HepG2 (cell line): ENCODE measurements around the gene RABIF. TPM values are rescaled to one million over a fixed set of nuclear protein-coding genes. Genes with fewer than 3 reads are reported as not detected.

ENCODE experiments used
- ATAC-seq: fragments of 200-7000 bp; cut with Tn5 transposase; 3 replicates; pipeline ENCODE4 v1.9.1; 2020; ENCODE audit warnings: mild to moderate bottlenecking, moderate library complexity
- BruUV-seq: library from RNA; stranded (reverse); fragments of 400-500 nt; replicated peaks from 2 replicates; lab custom pipeline; 2021; lab: Mats Ljungman, UMichigan
- CTCF ChIA-PET: fragments of 300-600 bp; formaldehyde crosslinking; extraction: SDS; loops from one replicate; lab custom pipeline; 2021; ENCODE audit warnings: low total read pairs, inconsistent platforms, low intra/inter-chr PET ratio; lab: Yijun Ruan, JAX
- POLR2A ChIA-PET: fragments of 350-600 bp; sonication (Branson Sonifier 250); formaldehyde crosslinking; loops from one replicate; lab custom pipeline; 2020; ENCODE audit warnings: antibody characterized with exemption, inconsistent platforms; lab: Yijun Ruan, JAX
- DNase-seq: peaks from one replicate; pipeline ENCODE4 v3.0.0-alpha.2; 2015; ENCODE audit warnings: low spot score
- FAIRE-seq: peaks from 3 replicates; lab custom pipeline; 2011; peaks lifted over from hg19 to GRCh38; lab: Jason Lieb, UNC
- H2AFZ ChIP-seq: one replicate; pipeline ENCODE4 v1.6.1; 2011; ENCODE audit warnings: low read length, inconsistent platforms
- H3K27ac ChIP-seq: fragments of 300-600 bp; 3 replicates; pipeline ENCODE4 v1.8.0; 2011; ENCODE audit warnings: mixed run types, mild to moderate bottlenecking, mixed read lengths, low read length, inconsistent platforms; ENCODE audit not compliant: insufficient read depth; ENCODE audit errors: extremely low read length
- H3K27me3 ChIP-seq, 2 experiments: fragments of 200-600 bp in 1 of 2; 2 replicates in 1 of 2; 3 replicates in 1 of 2; pipeline versions ENCODE4 v1.6.0 to v1.8.0; 2011; ENCODE audit warnings: low read length in 2 of 2, mild to moderate bottlenecking in 2 of 2, moderate library complexity in 2 of 2, inconsistent platforms in 1 of 2; ENCODE audit not compliant: insufficient read depth in 2 of 2, control insufficient read depth in 1 of 2
- H3K36me3 ChIP-seq, 2 experiments: fragments of 200-600 bp in 1 of 2; replicated peaks in 1 of 2; 2 replicates in 1 of 2; 3 replicates in 1 of 2; pipeline versions ENCODE4 v1.5.1 to v1.8.0; 2011; ENCODE audit warnings: low read length in 2 of 2, inconsistent platforms in 1 of 2; ENCODE audit not compliant: insufficient read depth in 2 of 2, control insufficient read depth in 1 of 2
- H3K4me1 ChIP-seq: 2 replicates; pipeline ENCODE4 v1.5.1; 2012; ENCODE audit warnings: low read length, inconsistent platforms; ENCODE audit not compliant: insufficient read depth
- H3K4me2 ChIP-seq: 2 replicates; pipeline ENCODE4 v1.6.0; 2011; ENCODE audit warnings: low read depth, low read length, inconsistent platforms
- H3K4me3 ChIP-seq, 3 experiments: fragments of 200-600 bp in 1 of 3; sonication (generic), shearing (Covaris generic) in 1 of 3; replicated peaks in 1 of 3; 2 replicates each; pipeline ENCODE4 v1.5.1; 2011 to 2016; ENCODE audit warnings: low read length in 3 of 3, inconsistent platforms in 2 of 3, low read depth in 2 of 3, mild to moderate bottlenecking in 2 of 3, control low read depth in 1 of 3, mixed read lengths in 1 of 3; ENCODE audit not compliant: insufficient read depth in 1 of 3
- H3K79me2 ChIP-seq: one replicate; pipeline ENCODE4 v1.6.1; 2011; ENCODE audit warnings: low read length, inconsistent platforms; ENCODE audit not compliant: insufficient read depth
- H3K9ac ChIP-seq: 2 replicates; pipeline ENCODE4 v1.6.0; 2011; ENCODE audit warnings: mild to moderate bottlenecking, low read depth, low read length, inconsistent platforms; ENCODE audit not compliant: insufficient read depth
- H3K9me3 ChIP-seq: 2 replicates; pipeline ENCODE4 v1.5.1; 2012; ENCODE audit warnings: mild to moderate bottlenecking, low read length
- H4K20me1 ChIP-seq: 2 replicates; pipeline ENCODE4 v1.6.0; 2011; ENCODE audit warnings: inconsistent platforms, mild to moderate bottlenecking, low read length, moderate library complexity; ENCODE audit not compliant: insufficient read depth
- DR1 ChIP-seq: sonication (generic); formaldehyde crosslinking; IDR thresholded peaks from 2 replicates; pipeline ENCODE4 v1.8.0; 2021; ENCODE audit warnings: mild to moderate bottlenecking, missing genetic modification reagents, inconsistent platforms
- ELF4 ChIP-seq: sonication (generic); formaldehyde crosslinking; IDR thresholded peaks from 2 replicates; pipeline ENCODE4 v1.5.0; 2020; ENCODE audit warnings: missing genetic modification reagents, mild to moderate bottlenecking, moderate library complexity, borderline replicate concordance
- JUN ChIP-seq: sonication (generic); formaldehyde crosslinking; IDR thresholded peaks from 2 replicates; pipeline ENCODE4 v1.4.0; 2020; ENCODE audit warnings: mild to moderate bottlenecking, missing genetic modification reagents
- RORA ChIP-seq: sonication (generic); formaldehyde crosslinking; IDR thresholded peaks from 2 replicates; pipeline ENCODE4 v1.5.0; 2020; ENCODE audit warnings: mild to moderate bottlenecking, missing genetic modification reagents, moderate library complexity
- U2AF2 ChIP-seq: fragments of 200-400 bp; formaldehyde crosslinking; IDR thresholded peaks from 2 replicates; pipeline ENCODE4 v1.6.1; 2017; ENCODE audit warnings: low read depth, mild to moderate bottlenecking, low read length
- ZNF232 ChIP-seq: sonication (generic); formaldehyde crosslinking; IDR thresholded peaks from 2 replicates; pipeline ENCODE4 v1.4.0; 2020; ENCODE audit warnings: missing genetic modification reagents, borderline replicate concordance
- ZNF251 ChIP-seq: sonication (generic); formaldehyde crosslinking; IDR thresholded peaks from 2 replicates; pipeline ENCODE4 v1.9.0; 2021; ENCODE audit warnings: mild to moderate bottlenecking, missing genetic modification reagents
- ZNF703 ChIP-seq: sonication (generic); formaldehyde crosslinking; IDR thresholded peaks from 2 replicates; pipeline ENCODE4 v1.5.1; 2020; ENCODE audit warnings: missing genetic modification reagents, mild to moderate bottlenecking, moderate library complexity, borderline replicate concordance
- WGBS: methylation state at CpG from one replicate; pipeline ENCODE4 v1.1.6; 2017; ENCODE audit warnings: low lambda C conversion rate; 5-methylcytosine and 5-hydroxymethylcytosine counted together
- in situ Hi-C: cut with HindIII; loops from 2 replicates; pipeline ENCODE4 v1.10.0; 2017; ENCODE audit warnings: low pct_unique_long_range_greater_than_20kb; ENCODE audit not compliant: extremely low pct_ligation_motif_present
- intact Hi-C: fragments of 100-400 bp; cut with micrococcal nuclease; formaldehyde crosslinking; loops from one replicate; pipeline ENCODE4 v1.10.0; 2022; ENCODE audit not compliant: unreplicated experiment
- polyA plus RNA-seq, 8 experiments: library from polyadenylated mRNA; depleted of rRNA in 3 of 8; stranded (reverse) in 7 of 8; unstranded in 1 of 8; fragments of >200 nt; fragmentation: Illumina TruSeq in 4 of 8; extraction: Trizol in 4 of 8; gene quantifications; 2 replicates each; pipeline versions ENCODE4 v1.2.1 to v1.2.3, GENCODE V29; 2011 to 2016; ENCODE audit warnings: low read depth in 4 of 8, missing spikeins in 1 of 8, mixed read lengths in 1 of 8; ENCODE audit not compliant: insufficient read depth in 1 of 8
- total RNA-seq, 5 experiments: library from RNA; depleted of rRNA; stranded (reverse); fragments of >200 nt; fragmentation: Illumina TruSeq; extraction: Trizol; gene quantifications; 2 replicates each; pipeline ENCODE4 v1.2.3, GENCODE V29; 2016; ENCODE audit warnings: low read depth in 1 of 5
- TF ChIP-seq, protein P1 (sequence below): sonication (generic); formaldehyde crosslinking; IDR thresholded peaks from 2 replicates; pipeline ENCODE4 v1.4.0; 2020; ENCODE audit warnings: mild to moderate bottlenecking, missing genetic modification reagents
- TF ChIP-seq, protein P2 (sequence below): sonication (generic); formaldehyde crosslinking; IDR thresholded peaks from 2 replicates; pipeline ENCODE4 v1.8.1; 2023; ENCODE audit warnings: mild to moderate bottlenecking, missing genetic modification reagents

The RABIF gene
- total and polyA plus RNA-seq, 2 of the 13 experiments (the other 11 are each of a cell fraction or from before 2014, with no cell fraction given) = 7.6 to 8.3 TPM

DNA sequence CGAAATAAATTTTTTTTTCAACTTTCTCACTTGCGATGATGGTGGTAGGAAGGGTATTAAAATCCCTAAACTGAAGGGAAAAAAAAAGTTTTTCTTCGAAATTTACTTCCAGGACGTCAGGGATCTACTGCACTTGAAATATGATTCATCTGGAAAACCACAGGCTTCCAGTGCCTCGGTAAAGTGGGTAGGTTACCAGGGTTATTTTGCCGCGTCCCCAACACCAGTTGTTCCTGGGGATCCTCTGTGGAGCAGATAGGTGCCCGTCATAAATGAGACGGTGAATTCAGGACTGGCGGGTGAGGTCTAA lies 773 bp downstream of the RABIF start:
- Histone ChIP-seq H3K9ac (peak overlapping the region; percentile 85), H4K20me1 (no peaks in the 10 kb centered on the region; the same call in 1 of the 2 replicates), H3K27ac (peak overlapping the region; percentile 95), H3K36me3 (peaks cover 6 to 24% of the 10 kb centered on the region in 2 experiments), H3K4me1 (peaks cover 15% of the 10 kb centered on the region), H3K79me2 (peaks cover 13% of the 10 kb centered on the region), H3K9me3 (no peaks in the 10 kb centered on the region), H3K4me3 (peak overlapping the region; percentile 78 to 93 (median 89)), H2AFZ (no peak overlapping the region), H3K4me2 (peak overlapping the region; percentile 81), H3K27me3 (no peaks in the 10 kb centered on the region)
- DNase-seq = no peak
- ChIA-PET CTCF (no interaction called here), POLR2A (interaction anchor here (0.8 to 3.3 kb wide), 10 partner anchors 11 to 119 kb away, joined by 3 to 42 read pairs (median 6); partner anchors contain the start of genes KDM5B, KLHL12, PCAT6 and TMEM183A)
- ATAC-seq = no peak
- 4% methylated on average over 9 of the region's 10 CpGs for WGBS
- BruUV-seq = no TSS peak
- TF ChIP-seq ZNF251 (CRISPR knock-in tag) = no peak
- no peak for TF ChIP-seq JUN (CRISPR knock-in tag)
- no peak for TF ChIP-seq DR1 (CRISPR knock-in tag)
- TF ChIP-seq, protein P1, sequence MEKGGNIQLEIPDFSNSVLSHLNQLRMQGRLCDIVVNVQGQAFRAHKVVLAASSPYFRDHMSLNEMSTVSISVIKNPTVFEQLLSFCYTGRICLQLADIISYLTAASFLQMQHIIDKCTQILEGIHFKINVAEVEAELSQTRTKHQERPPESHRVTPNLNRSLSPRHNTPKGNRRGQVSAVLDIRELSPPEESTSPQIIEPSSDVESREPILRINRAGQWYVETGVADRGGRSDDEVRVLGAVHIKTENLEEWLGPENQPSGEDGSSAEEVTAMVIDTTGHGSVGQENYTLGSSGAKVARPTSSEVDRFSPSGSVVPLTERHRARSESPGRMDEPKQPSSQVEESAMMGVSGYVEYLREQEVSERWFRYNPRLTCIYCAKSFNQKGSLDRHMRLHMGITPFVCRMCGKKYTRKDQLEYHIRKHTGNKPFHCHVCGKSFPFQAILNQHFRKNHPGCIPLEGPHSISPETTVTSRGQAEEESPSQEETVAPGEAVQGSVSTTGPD = no peak
- TF ChIP-seq ELF4 (CRISPR knock-in tag) = peak; percentile 14; the same call in 1 of the 2 replicates
- TF ChIP-seq U2AF2 = no peak
- TF ChIP-seq ZNF703 (CRISPR knock-in tag) = no peak
- no peak for TF ChIP-seq ZNF232
- TF ChIP-seq, protein P2, sequence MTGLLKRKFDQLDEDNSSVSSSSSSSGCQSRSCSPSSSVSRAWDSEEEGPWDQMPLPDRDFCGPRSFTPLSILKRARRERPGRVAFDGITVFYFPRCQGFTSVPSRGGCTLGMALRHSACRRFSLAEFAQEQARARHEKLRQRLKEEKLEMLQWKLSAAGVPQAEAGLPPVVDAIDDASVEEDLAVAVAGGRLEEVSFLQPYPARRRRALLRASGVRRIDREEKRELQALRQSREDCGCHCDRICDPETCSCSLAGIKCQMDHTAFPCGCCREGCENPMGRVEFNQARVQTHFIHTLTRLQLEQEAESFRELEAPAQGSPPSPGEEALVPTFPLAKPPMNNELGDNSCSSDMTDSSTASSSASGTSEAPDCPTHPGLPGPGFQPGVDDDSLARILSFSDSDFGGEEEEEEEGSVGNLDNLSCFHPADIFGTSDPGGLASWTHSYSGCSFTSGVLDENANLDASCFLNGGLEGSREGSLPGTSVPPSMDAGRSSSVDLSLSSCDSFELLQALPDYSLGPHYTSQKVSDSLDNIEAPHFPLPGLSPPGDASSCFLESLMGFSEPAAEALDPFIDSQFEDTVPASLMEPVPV = 0 out of 2 replicates have a peak, but pooled peaks have one; percentile 15
- no peak for TF ChIP-seq RORA (CRISPR knock-in tag)
- in situ Hi-C loops (no loop called here), intact Hi-C loops (loop anchor here (2.0 to 10.0 kb wide), 2 partner anchors 67 to 77 kb away; partner anchors contain the start of genes ADIPOR1 and PCAT6)
- no peak for FAIRE-seq
